Memory B cell (primary cell): Measurements from ENCODE around the gene ZFHX3.
"Not testable (repeated sequence)": the region's sequence is repeated elsewhere in the genome, so short reads cannot be mapped to it uniquely, and the experiment has no call there.

Experiments
- ATAC-seq: fragments of 150-1000 bp; cut with Tn5 transposase; 2 replicates; pipeline ENCODE4 v1.10.0; 2021; ENCODE audit warnings: low read depth, mild to moderate bottlenecking, moderate library complexity
- DNase-seq, 2 donors: peaks; one replicate each; pipeline ENCODE4 v3.0.0; 2022; ENCODE audit warnings: low spot score in 2 of 2
- H3K27ac Mint-ChIP-seq: one replicate; pipeline ENCODE4 v1.8.0; 2022; ENCODE audit warnings: mild to moderate bottlenecking, moderate library complexity, mixed read lengths
- H3K27me3 Mint-ChIP-seq: one replicate; pipeline ENCODE4 v1.8.0; 2022; ENCODE audit warnings: mixed read lengths
- H3K36me3 Mint-ChIP-seq: one replicate; pipeline ENCODE4 v1.8.0; 2022; ENCODE audit warnings: mild to moderate bottlenecking, mixed read lengths
- H3K4me1 Mint-ChIP-seq: one replicate; pipeline ENCODE4 v1.8.0; 2022; ENCODE audit warnings: mixed read lengths
- H3K4me3 Mint-ChIP-seq: one replicate; pipeline ENCODE4 v1.8.0; 2022; ENCODE audit warnings: mild to moderate bottlenecking, moderate library complexity, mixed read lengths
- H3K9me3 Mint-ChIP-seq: one replicate; pipeline ENCODE4 v1.8.0; 2022; ENCODE audit warnings: mixed read lengths

Gene ZFHX3

DNA sequence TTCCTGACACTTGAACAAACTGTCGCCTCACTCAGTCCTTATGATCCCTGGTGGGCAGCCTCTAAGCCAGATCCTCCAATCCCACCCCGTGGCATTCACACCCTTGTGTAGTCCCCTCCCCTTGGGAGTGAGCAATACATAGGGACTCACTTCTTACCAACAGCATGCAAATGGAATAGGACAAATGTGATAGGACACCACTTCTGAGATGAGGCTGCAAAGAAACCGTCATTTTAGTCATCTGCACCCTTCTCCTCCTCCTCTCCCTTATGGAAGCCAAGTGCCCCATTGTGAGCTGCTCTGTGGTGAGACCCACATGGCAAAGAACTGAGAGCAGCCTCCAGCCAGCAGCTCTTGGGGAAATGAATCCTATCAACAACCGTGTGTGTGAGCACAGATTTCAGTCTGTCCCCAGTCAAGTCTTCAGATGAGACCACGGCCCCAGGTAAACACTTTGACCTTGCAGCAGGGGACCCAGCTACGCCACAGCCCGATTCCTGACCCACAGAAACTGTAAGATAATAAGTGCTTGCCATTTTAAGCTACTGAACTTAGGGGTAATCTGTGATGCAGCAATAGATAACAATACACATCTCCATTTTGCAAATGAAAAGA is 46.9 kb downstream of the ZFHX3 start:
- Mint-ChIP-seq H3K36me3 (peaks cover 3% of the 10 kb centered on the region), H3K27ac (no peak overlapping the region), H3K9me3 (peaks cover 8% of the 10 kb centered on the region), H3K4me1 (no peaks in the 10 kb centered on the region), H3K27me3 (no peaks in the 10 kb centered on the region), H3K4me3 (no peak overlapping the region)
- no peak for DNase-seq
- no peak for ATAC-seq

DNA sequence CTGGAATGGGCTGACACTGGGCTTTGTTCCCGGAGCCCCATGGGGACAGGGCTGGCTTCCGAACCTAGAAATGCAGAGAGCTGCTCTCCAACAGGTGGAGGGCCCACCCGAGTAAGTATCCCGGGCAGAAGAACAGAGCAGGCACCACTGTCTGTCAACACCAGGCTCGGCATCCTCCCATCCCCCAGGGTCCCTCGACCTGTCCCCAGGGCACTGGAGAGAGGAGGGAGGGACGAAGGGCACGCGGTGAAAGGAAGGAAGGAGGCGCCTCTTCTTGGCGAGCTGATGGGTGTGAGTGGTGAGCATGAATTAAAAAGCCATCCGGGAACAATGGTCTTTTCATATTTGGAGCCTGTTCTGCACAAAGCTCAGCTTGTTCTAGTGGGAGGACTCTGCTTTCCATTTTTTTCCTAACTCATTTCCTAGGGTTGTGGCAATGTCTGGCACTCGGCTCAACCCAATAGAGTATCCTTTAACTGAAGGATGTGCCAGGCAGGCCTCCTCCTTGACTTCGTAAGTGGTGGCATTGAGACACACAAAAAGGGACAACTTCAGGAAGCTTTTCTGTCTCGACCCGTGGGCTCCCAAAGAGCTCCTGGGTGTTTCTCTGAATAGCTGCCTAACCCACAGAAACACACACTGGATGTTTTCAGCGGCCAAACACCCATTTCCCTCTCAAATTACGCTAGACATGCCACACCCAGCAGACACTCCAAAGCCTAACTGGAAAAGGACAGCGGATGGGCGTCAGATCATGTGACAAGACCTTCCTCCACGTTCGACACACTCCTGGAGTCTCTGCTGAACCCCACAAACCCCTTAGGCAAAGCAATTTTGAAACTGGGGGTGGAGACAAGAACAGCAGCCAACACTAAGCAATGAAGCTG is 47.7 kb downstream of the ZFHX3 start:
- peaks cover 8% of the 10 kb centered on the region for H3K9me3 Mint-ChIP-seq
- no peaks in the 10 kb centered on the region for H3K27me3 Mint-ChIP-seq
- no peak for ATAC-seq
- H3K4me3 Mint-ChIP-seq: no peak overlapping the region
- H3K36me3 Mint-ChIP-seq: peaks cover 3% of the 10 kb centered on the region
- H3K27ac Mint-ChIP-seq: no peak overlapping the region
- no peaks in the 10 kb centered on the region for H3K4me1 Mint-ChIP-seq
- no peak for DNase-seq

DNA sequence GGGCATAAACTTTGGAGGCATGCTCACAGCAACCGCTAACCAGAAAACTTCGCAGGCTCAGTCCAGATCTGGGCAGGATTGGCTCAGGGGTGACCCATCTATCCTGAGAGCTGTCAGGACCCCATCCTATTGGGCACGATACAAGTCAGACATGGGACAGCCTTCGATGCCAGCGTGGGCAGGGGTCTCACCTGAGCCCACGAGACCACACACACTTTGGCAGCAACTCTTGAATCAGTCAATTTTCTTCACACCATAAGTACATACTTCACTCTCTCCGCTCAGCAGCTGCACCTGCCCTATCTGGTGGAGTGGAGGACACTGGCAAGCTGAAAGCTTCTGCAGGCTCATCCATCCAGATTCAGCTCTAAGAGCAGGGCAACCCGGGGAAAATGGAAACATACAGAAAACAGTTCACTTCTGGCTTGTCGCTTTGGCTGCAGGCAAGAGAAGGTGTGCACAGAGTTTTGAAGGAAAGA is 48.3 kb downstream of the ZFHX3 start:
- Mint-ChIP-seq H3K36me3 (peaks cover 3% of the 10 kb centered on the region), H3K9me3 (peaks cover 6% of the 10 kb centered on the region), H3K4me3 (no peak overlapping the region), H3K4me1 (no peaks in the 10 kb centered on the region), H3K27me3 (no peaks in the 10 kb centered on the region), H3K27ac (no peak overlapping the region)
- DNase-seq: no peak
- no peak for ATAC-seq

DNA sequence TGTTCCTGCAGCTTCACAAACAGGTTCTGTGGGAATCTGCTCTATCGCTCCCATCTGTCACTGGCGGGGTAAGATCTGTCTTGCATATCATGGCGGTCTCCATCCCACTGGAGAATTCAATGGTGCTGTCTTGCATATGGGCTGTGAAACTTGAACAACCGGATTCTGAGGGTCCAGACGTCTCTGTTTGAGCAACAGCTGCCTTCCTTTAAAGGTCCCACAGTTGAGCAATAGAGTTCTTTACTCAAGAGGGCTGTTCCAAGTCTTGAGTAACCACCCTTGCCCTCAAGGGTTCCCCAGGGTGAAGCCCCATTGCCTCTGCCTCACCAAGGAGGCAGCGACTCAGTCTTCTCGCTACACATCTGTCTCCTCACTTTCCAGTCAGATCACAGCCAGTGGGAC is 50.8 kb downstream of the ZFHX3 start:
- H3K27ac Mint-ChIP-seq: no peak overlapping the region

DNA sequence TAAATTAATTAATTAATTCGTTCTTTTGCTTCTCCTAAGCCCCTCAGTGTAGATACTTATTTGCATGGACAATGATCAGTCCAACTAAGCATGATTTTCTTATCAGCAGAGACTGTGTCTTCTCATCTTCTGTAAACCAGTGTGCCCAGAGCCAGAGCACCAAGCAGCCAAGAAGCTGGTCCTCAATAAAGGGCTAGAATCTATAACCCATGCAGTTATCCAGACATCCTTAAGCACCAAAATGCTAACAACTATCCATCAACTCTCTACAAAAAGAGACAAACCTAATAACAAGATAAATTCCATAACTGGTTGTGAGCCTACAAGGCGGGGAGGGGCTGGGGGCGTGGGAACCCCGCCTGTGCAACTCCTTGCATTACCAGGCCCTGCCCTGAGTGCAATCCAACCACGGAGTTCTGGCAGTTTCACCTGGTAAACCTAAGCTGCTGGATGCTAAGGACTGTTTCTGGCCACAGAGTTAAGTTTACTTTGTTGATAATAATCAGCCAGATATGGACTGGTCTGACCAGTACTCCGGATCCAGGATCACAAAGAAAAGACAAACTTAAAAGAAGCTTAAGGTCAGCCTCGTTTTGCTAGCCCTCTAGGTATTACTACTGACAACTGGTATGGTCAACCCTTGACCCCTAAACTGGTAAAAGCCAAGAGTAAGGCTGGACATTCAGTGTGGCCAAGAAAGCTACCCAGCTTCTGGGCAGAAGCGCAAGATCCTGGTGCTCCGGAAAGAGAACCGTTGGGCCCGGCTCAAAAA is 51.5 kb downstream of the ZFHX3 start:
- Mint-ChIP-seq H3K27ac (no peak overlapping the region), H3K27me3 (no peaks in the 10 kb centered on the region), H3K4me3 (no peak overlapping the region), H3K9me3 (peaks cover 6% of the 10 kb centered on the region), H3K4me1 (peaks cover 2% of the 10 kb centered on the region), H3K36me3 (peaks cover 3% of the 10 kb centered on the region)
- ATAC-seq (no peak), DNase-seq (no peak)

More for the DNA sequence above, 50.8 kb downstream of the ZFHX3 start:
- H3K4me3 Mint-ChIP-seq: no peak overlapping the region
- no peak for DNase-seq
- H3K9me3 Mint-ChIP-seq: peaks cover 6% of the 10 kb centered on the region
- ATAC-seq: no peak
- H3K36me3 Mint-ChIP-seq: peaks cover 3% of the 10 kb centered on the region
- no peaks in the 10 kb centered on the region for H3K27me3 Mint-ChIP-seq
- H3K4me1 Mint-ChIP-seq: peaks cover 2% of the 10 kb centered on the region

DNA sequence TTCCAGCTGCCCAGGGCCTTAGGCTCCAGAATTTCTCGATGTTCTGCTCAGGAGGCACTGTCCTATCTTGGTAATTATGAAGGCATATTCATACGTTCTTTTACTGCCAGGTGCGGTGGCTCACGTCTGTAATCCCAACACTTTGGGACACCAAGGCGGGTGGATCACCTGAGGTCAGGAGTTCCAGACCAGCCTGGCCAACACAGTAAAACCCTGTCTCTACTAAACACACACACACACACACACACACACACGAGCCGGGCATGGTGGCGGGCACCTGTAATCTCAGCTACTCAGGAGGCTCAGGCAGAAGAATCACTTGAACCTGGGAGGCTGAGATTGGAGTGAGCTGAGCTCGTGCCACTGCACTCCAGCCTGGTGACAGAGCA is 52.1 kb downstream of the ZFHX3 start:
- not testable (repeated sequence) for DNase-seq, H3K27ac Mint-ChIP-seq, H3K4me1 Mint-ChIP-seq, H3K27me3 Mint-ChIP-seq, H3K4me3 Mint-ChIP-seq, H3K9me3 Mint-ChIP-seq, ATAC-seq, H3K36me3 Mint-ChIP-seq

DNA sequence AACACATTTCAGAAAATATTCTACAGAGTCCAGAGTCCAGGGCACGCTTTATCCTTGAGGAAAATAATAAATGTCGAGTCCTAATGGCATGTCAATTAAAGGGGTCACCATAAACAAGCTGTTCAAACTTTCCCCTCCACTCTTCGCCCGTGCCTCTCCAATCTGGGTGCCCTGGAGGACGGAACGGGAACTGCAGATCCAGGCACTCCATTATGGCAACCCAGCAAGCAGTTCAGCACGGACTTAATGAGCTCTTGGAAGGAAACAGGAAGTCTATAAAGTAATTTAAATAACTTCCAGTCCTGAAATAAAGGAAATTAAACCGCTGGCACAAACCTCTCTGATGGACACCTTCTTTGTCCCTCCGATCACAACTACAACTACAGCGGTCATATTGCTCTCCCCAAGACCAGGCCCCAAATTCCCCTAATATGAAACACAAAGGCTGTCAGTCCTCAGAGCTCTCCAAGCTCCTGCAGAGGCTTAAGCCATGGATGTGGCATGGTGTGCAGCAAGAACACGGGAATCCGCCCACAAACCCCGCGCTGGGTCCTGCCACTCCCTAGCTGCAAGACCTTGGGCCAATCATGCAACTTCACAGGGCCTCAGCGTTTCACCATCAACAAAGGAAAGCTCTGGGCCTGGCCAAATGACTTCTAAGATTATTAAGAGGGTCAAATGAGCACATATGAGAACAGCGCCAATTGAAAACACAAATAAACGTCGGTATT is 52.6 kb downstream of the ZFHX3 start:
- H3K27ac Mint-ChIP-seq: no peak overlapping the region
- H3K4me1 Mint-ChIP-seq: peaks cover 2% of the 10 kb centered on the region
- no peaks in the 10 kb centered on the region for H3K9me3 Mint-ChIP-seq
- DNase-seq: no peak
- ATAC-seq: no peak
- H3K27me3 Mint-ChIP-seq: no peaks in the 10 kb centered on the region
- no peaks in the 10 kb centered on the region for H3K36me3 Mint-ChIP-seq
- no peak overlapping the region for H3K4me3 Mint-ChIP-seq

DNA sequence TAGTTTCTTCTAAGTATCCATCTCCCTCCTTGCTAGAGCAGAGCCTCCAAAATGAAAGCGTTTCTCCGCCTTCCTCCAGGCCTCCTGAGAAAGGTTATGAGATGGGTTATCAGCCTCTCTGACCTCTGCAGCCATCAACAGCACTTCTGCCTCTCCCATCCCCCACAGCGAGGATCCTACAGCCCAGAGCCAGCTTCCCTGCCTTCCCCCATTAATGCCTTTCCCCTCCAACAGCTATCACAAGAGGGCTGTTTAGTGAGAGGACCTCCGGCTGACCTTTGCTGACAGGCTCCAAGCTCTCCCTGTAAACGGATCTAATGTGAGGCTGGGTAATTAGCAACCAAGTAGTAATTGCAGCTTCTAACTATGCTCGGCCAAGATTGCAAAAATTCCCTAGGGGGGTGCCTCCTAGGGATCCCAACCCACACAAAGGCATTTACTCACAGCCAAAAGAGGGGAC is 55.8 kb downstream of the ZFHX3 start:
- Mint-ChIP-seq H3K36me3 (no peaks in the 10 kb centered on the region), H3K4me3 (no peak overlapping the region), H3K9me3 (no peaks in the 10 kb centered on the region), H3K27ac (no peak overlapping the region), H3K27me3 (no peaks in the 10 kb centered on the region), H3K4me1 (peaks cover 2% of the 10 kb centered on the region)
- no peak for DNase-seq
- no peak for ATAC-seq

DNA sequence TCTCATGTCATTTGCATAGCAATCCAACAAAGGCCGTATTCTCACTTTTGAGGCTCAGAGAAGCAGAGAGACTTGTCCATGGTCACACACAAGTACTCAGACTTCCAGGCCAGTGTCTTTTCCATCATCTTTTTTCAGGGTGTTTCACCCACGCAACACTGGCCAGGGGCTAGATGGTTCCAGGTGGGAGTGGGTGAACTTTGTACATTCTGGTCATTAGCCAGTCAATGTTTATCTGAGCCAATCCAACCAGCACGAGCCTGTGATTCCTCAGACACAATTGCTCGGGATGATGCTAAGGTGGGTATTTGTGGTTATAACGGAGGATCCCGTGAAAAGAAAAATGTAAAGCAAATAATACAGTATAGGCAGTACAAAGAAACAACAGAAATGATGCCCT is 56.3 kb downstream of the ZFHX3 start:
- H3K36me3 Mint-ChIP-seq: no peaks in the 10 kb centered on the region
- ATAC-seq (no peak), DNase-seq (no peak)
- H3K9me3 Mint-ChIP-seq: no peaks in the 10 kb centered on the region
- no peak overlapping the region for H3K4me3 Mint-ChIP-seq
- H3K27me3 Mint-ChIP-seq: no peaks in the 10 kb centered on the region
- no peak overlapping the region for H3K27ac Mint-ChIP-seq
- H3K4me1 Mint-ChIP-seq: peaks cover 2% of the 10 kb centered on the region

DNA sequence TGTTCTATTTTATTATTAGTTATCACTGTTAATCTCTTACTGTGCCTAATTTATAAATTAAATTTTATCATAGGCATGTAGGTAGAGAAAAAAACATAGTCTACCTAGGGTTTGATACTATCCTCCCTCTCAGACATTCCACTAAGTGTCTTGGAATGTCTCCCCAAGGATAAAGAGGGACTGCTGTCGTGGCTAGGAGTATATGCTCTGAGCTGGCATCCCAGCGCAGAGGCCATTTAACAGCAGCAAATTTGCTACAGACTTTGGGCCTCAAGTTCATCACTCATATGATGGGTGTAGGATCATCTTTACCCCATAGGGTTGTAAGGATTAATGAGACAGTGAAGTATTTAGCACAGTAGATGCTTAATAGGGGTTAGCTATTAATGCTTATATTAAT is 56.7 kb downstream of the ZFHX3 start:
- no peaks in the 10 kb centered on the region for H3K9me3 Mint-ChIP-seq
- H3K27ac Mint-ChIP-seq: no peak overlapping the region
- peaks cover 2% of the 10 kb centered on the region for H3K4me1 Mint-ChIP-seq
- DNase-seq: no peak
- no peaks in the 10 kb centered on the region for H3K27me3 Mint-ChIP-seq
- no peaks in the 10 kb centered on the region for H3K36me3 Mint-ChIP-seq
- ATAC-seq: no peak
- H3K4me3 Mint-ChIP-seq: no peak overlapping the region

DNA sequence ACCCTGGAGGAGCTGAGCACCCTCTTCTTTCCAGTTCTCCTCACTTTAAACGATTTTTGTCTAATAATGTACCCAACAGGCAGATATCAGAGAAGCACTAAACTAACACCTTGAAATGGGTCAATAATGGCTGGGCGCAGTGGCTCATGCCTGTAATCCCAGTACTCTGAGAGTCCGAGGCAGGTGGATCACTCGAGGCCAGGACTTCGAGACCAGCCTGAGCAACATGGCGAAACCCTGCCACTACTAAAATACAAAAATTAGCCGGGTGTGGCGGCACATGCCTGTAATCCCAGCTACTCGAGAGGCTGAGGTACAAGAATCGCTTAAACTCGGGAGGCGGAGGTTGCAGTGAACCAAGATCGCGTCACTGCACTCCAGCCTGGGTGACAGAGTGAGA is 57.4 kb downstream of the ZFHX3 start:
- no peaks in the 10 kb centered on the region for H3K27me3 Mint-ChIP-seq
- no peak for ATAC-seq
- no peak overlapping the region for H3K27ac Mint-ChIP-seq
- no peaks in the 10 kb centered on the region for H3K36me3 Mint-ChIP-seq
- H3K4me1 Mint-ChIP-seq: peaks cover 2% of the 10 kb centered on the region
- no peak overlapping the region for H3K4me3 Mint-ChIP-seq
- no peak for DNase-seq
- no peaks in the 10 kb centered on the region for H3K9me3 Mint-ChIP-seq

DNA sequence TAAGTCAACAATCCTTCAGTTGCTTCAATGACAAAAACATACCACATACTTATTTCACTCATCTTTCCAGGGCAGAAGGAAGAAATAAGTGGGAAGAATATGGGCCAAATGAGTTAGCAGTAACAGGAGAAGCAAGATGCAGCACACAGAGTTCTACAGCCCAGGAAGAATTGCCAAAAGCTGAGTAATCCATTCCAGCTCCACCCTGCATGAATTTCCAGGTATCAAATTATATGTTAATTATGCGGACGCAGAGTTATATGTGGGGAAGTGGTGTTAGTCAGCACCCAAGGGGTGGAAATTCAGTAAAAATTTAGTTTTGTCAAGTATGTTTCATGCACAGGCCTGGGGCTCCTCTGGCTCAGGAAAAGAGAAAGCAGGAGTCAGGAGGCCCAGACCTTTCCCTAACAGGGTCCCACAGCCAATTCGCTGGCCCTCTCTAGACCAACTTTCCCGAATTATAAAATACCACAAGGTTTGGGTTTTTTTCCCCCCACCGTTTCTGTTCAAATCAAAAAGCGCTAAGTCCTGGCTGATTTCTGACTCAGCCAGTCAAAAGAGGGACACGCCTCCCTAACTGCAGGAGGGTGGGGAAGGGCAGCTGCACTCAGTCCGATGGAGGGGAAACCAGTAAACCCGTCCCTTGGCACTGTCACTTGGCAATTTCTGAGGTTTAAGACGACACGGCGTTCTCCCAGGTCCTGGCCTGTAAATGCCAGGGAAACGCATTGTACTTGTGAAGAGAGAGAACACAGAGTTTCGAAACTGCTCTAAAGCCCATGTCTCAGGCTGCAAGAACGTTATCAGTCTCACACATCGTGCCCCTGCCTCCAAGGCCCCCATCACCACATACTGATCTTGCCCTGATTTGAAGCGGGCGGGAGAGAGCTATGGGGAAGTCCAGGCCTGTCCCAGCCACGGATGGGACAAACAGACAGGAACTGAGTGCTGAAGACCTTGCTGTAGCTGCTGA is 58.1 kb downstream of the ZFHX3 start:
- H3K4me1 Mint-ChIP-seq: peaks cover 2% of the 10 kb centered on the region
- H3K27me3 Mint-ChIP-seq: no peaks in the 10 kb centered on the region
- no peak overlapping the region for H3K27ac Mint-ChIP-seq
- ATAC-seq (no peak), DNase-seq (no peak)
- no peak overlapping the region for H3K4me3 Mint-ChIP-seq
- no peaks in the 10 kb centered on the region for H3K36me3 Mint-ChIP-seq
- H3K9me3 Mint-ChIP-seq: no peaks in the 10 kb centered on the region

DNA sequence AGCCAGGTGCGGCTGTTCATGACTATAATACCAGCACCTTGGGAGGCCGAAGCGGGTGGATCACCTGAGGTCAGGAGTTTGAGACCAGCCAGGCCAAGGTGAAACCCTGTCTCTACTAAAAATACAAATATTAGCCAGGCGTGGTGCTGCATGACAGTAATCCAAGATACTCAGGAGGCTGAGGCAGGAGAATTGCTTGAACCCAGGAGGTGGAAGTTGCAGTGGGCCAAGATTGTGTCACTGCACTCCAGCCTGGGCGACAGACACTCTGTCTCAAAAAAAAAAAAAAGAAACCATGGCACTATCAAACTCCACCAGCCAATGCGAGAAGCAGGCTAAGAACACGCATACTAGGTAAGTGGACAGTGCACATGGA is 58.7 kb downstream of the ZFHX3 start:
- H3K27ac Mint-ChIP-seq, DNase-seq, H3K36me3 Mint-ChIP-seq, H3K9me3 Mint-ChIP-seq, H3K4me1 Mint-ChIP-seq, ATAC-seq, H3K27me3 Mint-ChIP-seq, H3K4me3 Mint-ChIP-seq: not testable (repeated sequence)
